ENCODE measurements around the gene CMIP. TPM values are rescaled to one million over a fixed set of nuclear protein-coding genes. Genes with fewer than 3 reads are reported as not detected.

The CMIP gene
- total RNA-seq, 1 experiment from 2014 or later: 9.5 TPM

GRCh38 chr16:81446907-81447268 lies 2.3 kb downstream of the CMIP start:
- no peak for DNase-seq (ENCODE audit: low read depth)

- no peak for DNase-seq (ENCODE audit: low read depth)
These were observed 2.9 kb downstream of the CMIP start for GRCh38 chr16:81447383-81448101.

GRCh38 chr16:81448154-81449131 lies 3.8 kb downstream of the CMIP start:
- no peak for DNase-seq (ENCODE audit: low read depth)

- DNase-seq (ENCODE audit: low read depth): no peak
These were observed 4.6 kb downstream of the CMIP start for GRCh38 chr16:81449241-81449640.

- DNase-seq (ENCODE audit: low read depth): no peak
These were observed 5.4 kb downstream of the CMIP start for GRCh38 chr16:81449899-81450608.

- no peak for DNase-seq (ENCODE audit: low read depth)
These were observed 6.3 kb downstream of the CMIP start for GRCh38 chr16:81450783-81451491.

GRCh38 chr16:81451753-81452680 lies 7.4 kb downstream of the CMIP start:
- no peak for DNase-seq (ENCODE audit: low read depth)

- DNase-seq (ENCODE audit: low read depth): no peak
These were observed 8.6 kb downstream of the CMIP start for GRCh38 chr16:81453091-81453728.

- DNase-seq (ENCODE audit: low read depth): no peak
These were observed 9.4 kb downstream of the CMIP start for GRCh38 chr16:81454044-81454443.

GRCh38 chr16:81455006-81455405 lies 10.4 kb downstream of the CMIP start:
- DNase-seq (ENCODE audit: low read depth): no peak

- DNase-seq (ENCODE audit: low read depth): no peak
These were observed 11.3 kb downstream of the CMIP start for GRCh38 chr16:81455720-81456494.

GRCh38 chr16:81456523-81457325 lies 12.1 kb downstream of the CMIP start:
- DNase-seq (ENCODE audit: low read depth): no peak

- DNase-seq (ENCODE audit: low read depth): no peak
These were observed 12.9 kb downstream of the CMIP start for GRCh38 chr16:81457326-81458133.

- DNase-seq (ENCODE audit: low read depth): no peak
These were observed 13.6 kb downstream of the CMIP start for GRCh38 chr16:81458149-81458669.

- no peak for DNase-seq (ENCODE audit: low read depth)
These were observed 14.4 kb downstream of the CMIP start for GRCh38 chr16:81458827-81459598.

- no peak for DNase-seq (ENCODE audit: low read depth)
These were observed 15.5 kb downstream of the CMIP start for GRCh38 chr16:81460075-81460474.
